Activated naive CD4-positive, alpha-beta T cell treated with anti-CD3 and anti-CD28 coated beads, Interleukin-2, amount 50 U/mL, for 72 hours (primary cell): Measurements from ENCODE around the gene CYGB. TPM values are rescaled to one million over a fixed set of nuclear protein-coding genes. Genes with fewer than 3 reads are reported as not detected.
A peak's percentile ranks its signal among the peaks of the same experiment; 100 is the strongest.
"Not testable (repeated sequence)": the region's sequence is repeated elsewhere in the genome, so short reads cannot be mapped to it uniquely, and the experiment has no call there.

Experiments used
- ATAC-seq, 2 donors: fragments of 150-1000 bp; cut with Tn5 transposase; 2 replicates each; pipeline ENCODE4 v1.10.0; 2021; ENCODE audit warnings: mild to moderate bottlenecking in 2 of 2, moderate library complexity in 2 of 2
- DNase-seq, 2 donors: peaks; one replicate each; pipeline ENCODE4 v3.0.0; 2021 to 2022; ENCODE audit warnings: low spot score in 2 of 2
- H3K27ac Mint-ChIP-seq, 2 donors: one replicate each; pipeline ENCODE4 v1.8.0; 2022; ENCODE audit warnings: mild to moderate bottlenecking in 2 of 2, mixed read lengths in 2 of 2
- H3K36me3 Mint-ChIP-seq, 2 donors: one replicate each; pipeline ENCODE4 v1.8.0; 2022; ENCODE audit warnings: mixed read lengths in 2 of 2
- H3K9me3 Mint-ChIP-seq, 2 donors: one replicate each; pipeline ENCODE4 v1.8.0; 2022; ENCODE audit warnings: mixed read lengths in 2 of 2
- total RNA-seq, 2 donors: library from RNA; stranded (reverse); gene quantifications; one replicate each; pipeline ENCODE4 v1.2.3, GENCODE V29; 2022

The CYGB gene
- total RNA-seq, 2 donors from 2014 or later, result not detected

DNA sequence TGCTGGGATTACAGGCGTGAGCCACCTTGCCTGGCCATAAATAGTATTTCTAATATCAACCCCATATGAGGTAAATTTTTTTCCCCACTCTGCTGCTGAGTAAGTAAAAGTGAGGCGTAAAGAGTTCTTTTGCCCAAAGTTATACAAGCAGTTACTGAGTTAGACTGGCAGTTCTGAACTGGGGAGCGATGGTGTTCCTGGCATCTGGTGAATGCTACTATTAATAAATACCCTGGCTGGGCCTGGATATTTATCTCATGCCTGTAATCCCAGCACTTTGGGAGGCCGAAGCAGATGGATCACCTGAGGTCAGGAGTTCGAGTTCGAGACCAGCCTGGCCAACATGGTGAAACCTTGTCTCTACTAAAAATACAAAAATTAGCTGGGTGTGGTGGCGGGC lies 22.0 kb upstream of the CYGB start:
- Mint-ChIP-seq H3K27ac (peak overlapping the region; percentile 85 to 99), H3K36me3 (peaks cover 42 to 64% of the 10 kb centered on the region in 2 donors)
- not testable (repeated sequence) for H3K9me3 Mint-ChIP-seq, ATAC-seq, DNase-seq

DNA sequence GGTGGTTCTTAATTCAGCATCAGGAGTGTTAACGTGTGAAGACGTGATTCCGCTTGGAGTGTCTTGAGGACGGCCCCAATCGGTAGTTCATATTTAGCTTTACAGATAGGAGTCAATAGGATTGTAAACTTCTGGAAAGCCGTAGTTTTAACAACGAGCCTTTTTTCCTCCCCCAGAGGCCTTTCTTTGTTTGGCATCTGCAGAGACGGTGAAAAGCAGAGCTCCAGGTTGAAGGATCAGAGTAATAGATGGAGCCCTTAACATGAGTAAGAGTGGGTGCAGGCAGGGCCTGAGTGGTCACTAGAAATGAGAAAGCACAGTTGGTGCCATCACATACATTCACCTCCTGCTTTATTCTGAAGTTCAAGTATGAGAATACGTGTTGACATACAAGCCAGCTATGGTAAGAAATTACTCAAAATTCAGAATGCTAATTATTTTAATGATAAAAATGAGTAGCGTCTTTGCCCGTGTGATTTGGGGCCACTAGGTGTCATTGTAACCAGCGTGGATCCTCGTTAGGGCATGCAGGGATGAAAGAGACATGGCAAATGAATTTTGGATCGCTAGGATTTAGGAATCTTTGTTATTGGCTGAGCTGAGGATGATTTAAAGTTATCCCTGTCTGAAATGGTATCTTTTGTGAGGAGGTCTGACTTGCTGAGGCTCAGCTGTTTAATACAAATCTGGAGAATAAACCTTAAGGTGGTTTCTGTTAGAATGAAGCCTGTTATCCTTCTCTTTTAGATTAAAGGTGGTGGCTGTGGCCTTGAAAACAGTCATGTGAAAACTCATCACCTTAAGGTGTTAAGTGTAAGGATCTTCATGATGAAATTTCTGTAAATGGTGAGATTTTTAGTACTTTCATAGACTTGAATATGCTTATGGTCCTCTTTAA lies 20.9 kb upstream of the CYGB start:
- peak in 1 of 2 donors; percentile 37 for DNase-seq
- H3K36me3 Mint-ChIP-seq, result peaks cover 42 to 61% of the 10 kb centered on the region in 2 donors

GRCh38 chr17:76557368-76558197 lies 20.1 kb upstream of the CYGB start:
- H3K27ac Mint-ChIP-seq, result peak overlapping the region; percentile 99
- DNase-seq (peak; percentile 94 to 95), ATAC-seq (peak; percentile 94 to 95)
- H3K36me3 Mint-ChIP-seq, result peaks cover 37 to 54% of the 10 kb centered on the region in 2 donors
- H3K9me3 Mint-ChIP-seq, result no peaks in the 10 kb centered on the region

More for the DNA sequence above, 20.9 kb upstream of the CYGB start:
- ATAC-seq, result peak; percentile 28 to 50
- Mint-ChIP-seq H3K27ac (peak overlapping the region; percentile 99), H3K9me3 (no peaks in the 10 kb centered on the region)

GRCh38 chr17:76556765-76557367 lies 19.4 kb upstream of the CYGB start:
- DNase-seq (peak in 1 of 2 donors; percentile 34), ATAC-seq (peak; percentile 17 to 35)
- Mint-ChIP-seq H3K27ac (peak overlapping the region; percentile 99), H3K9me3 (no peaks in the 10 kb centered on the region), H3K36me3 (peaks cover 35 to 52% of the 10 kb centered on the region in 2 donors)

DNA sequence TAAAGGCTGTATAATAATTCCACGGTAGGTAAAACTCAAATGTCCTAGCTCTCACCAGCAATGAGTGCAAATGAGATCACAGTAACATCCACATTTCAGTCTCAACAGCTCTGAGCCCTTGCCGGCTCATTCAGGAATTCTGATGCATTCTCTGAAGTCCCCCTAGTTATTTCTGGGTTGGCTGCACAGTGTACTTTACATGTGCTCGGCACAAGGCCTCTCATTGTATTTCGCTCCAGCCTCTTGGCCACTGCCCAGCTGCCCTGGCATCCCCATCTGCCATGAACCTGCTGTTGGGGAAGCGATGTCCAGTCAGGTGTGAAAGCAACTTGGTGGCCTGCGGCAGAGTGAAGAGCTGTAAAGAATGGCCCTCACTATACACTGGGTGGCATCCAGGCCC lies 16.6 kb upstream of the CYGB start:
- Mint-ChIP-seq H3K36me3 (peaks cover 25% of the 10 kb centered on the region in 2 donors), H3K9me3 (no peaks in the 10 kb centered on the region), H3K27ac (peak overlapping the region in 1 of 2 donors; percentile 16)
- no peak for DNase-seq
- ATAC-seq, result no peak

GRCh38 chr17:76553178-76553908 lies 15.8 kb upstream of the CYGB start:
- Mint-ChIP-seq H3K27ac (no peak overlapping the region), H3K9me3 (no peaks in the 10 kb centered on the region), H3K36me3 (peaks cover 17 to 18% of the 10 kb centered on the region in 2 donors)
- DNase-seq (no peak), ATAC-seq (no peak)

DNA sequence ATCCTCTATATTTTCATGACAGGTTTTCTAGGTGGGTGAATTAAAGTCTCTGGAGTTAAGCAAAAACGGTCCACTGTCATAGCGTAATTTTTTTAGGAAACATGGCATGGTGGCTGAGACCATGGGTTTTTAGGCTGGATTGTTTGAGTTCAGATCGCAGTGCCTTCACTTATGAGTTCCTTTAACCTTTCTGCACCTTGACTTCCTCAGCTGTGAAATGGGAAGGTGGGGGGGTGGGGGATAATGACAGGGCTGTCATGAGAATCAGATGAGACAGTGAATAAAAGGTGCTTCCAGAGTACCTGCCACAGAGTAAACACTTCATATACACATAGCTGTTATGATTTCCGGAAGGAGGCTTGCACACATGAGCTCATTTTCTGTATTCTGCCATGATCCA lies 14.2 kb upstream of the CYGB start:
- H3K36me3 Mint-ChIP-seq, result peaks cover under 1 to 2% of the 10 kb centered on the region in 2 donors
- DNase-seq (no peak), ATAC-seq (no peak)
- no peaks in the 10 kb centered on the region for H3K9me3 Mint-ChIP-seq
- H3K27ac Mint-ChIP-seq, result no peak overlapping the region

GRCh38 chr17:76550712-76551615 lies 13.5 kb upstream of the CYGB start:
- no peaks in the 10 kb centered on the region for H3K36me3 Mint-ChIP-seq

DNA sequence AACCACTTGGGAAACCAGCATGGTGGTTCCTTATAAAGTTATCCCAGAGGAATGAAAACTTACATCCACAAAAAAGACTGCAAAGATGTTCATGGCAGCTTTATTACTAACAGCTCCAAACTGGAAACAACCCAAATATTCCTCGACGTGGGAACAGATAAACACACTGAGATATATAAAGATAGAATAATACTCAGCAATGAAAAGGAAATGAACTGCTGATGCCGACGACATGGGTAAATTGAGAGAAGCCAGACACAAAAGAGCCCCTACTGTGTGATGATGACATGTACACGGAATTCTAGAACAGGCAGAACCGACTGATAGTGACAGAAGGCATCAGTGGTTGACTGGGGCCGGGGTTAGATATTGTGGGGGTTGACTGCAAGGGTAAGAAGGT lies 12.0 kb upstream of the CYGB start:
- no peak for DNase-seq
- no peaks in the 10 kb centered on the region for H3K9me3 Mint-ChIP-seq
- no peaks in the 10 kb centered on the region for H3K36me3 Mint-ChIP-seq
- H3K27ac Mint-ChIP-seq, result no peak overlapping the region
- ATAC-seq, result no peak

More at GRCh38 chr17:76550712-76551615, 13.5 kb upstream of the CYGB start:
- no peaks in the 10 kb centered on the region for H3K9me3 Mint-ChIP-seq
- ATAC-seq, result peak in 1 of 2 donors; percentile 59
- peak overlapping the region; percentile 10 to 72 for H3K27ac Mint-ChIP-seq
- no peak for DNase-seq

GRCh38 chr17:76549215-76549518 lies 11.7 kb upstream of the CYGB start:
- no peak overlapping the region for H3K27ac Mint-ChIP-seq
- no peaks in the 10 kb centered on the region for H3K9me3 Mint-ChIP-seq
- H3K36me3 Mint-ChIP-seq, result no peaks in the 10 kb centered on the region
- ATAC-seq (no peak), DNase-seq (no peak)

DNA sequence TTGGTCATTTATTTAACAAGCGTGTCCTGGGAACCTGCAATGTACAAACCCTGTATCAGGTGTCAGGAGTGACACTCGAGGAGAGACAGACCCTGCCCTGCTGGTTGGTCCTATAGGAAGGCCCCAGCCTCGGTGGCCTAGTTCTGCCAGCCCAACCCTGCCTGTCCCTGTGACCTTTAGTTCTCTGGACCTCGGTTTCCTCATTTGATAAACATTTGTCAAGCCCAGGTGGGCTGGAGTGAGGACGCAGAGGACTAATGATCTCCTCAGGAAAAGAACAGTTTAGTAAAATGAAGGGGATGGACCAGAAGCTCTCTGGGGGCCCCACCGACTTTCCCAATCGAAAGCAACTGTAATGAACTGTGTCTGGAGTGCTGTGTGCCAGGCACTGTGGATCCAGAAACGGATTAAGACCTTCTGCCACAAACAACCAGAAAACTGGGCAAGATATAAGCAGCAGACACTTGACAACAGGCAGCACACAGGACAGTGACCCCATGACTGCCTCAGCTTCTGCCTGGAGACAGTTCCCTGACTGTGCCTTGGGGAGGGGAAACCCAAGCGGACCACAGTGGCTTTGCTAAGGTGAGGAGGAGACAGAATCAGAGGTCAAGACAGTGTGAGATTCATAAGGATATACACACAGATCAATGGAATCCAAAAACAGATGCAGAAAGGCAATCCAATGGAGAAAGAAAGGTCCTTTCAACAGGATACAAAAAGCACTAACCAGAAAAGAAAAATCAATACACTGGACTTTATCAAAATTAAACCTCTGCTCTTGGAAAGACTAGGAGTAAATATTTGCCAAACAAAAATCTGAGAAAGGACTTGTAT lies 11.1 kb upstream of the CYGB start:
- H3K9me3 Mint-ChIP-seq, result no peaks in the 10 kb centered on the region
- DNase-seq (no peak), ATAC-seq (no peak)
- no peak overlapping the region for H3K27ac Mint-ChIP-seq
- H3K36me3 Mint-ChIP-seq, result no peaks in the 10 kb centered on the region

DNA sequence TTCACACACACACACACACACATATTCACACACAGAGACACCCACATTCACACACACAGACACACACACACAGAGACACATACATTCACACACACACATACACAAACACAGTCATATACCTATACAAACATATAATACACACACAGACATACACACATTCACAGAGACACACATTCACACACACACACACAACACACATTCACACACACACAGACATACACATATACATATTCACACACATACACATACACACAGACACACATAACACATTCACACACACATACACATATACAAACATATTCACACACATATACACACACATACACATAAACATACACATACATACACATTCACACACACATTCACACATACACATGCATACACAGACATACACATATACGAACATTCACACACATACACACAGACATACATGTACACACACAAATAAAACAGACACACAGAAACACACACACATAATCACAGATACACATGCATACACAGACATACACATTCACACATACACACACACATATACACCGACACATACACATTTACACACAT lies 10.2 kb upstream of the CYGB start:
- H3K27ac Mint-ChIP-seq, result no peak overlapping the region
- H3K36me3 Mint-ChIP-seq, result no peaks in the 10 kb centered on the region
- ATAC-seq (no peak), DNase-seq (no peak)
- H3K9me3 Mint-ChIP-seq, result no peaks in the 10 kb centered on the region

- no peaks in the 10 kb centered on the region for H3K9me3 Mint-ChIP-seq
- ATAC-seq, result peak; percentile 75 to 92
- no peaks in the 10 kb centered on the region for H3K36me3 Mint-ChIP-seq
- H3K27ac Mint-ChIP-seq, result no peak overlapping the region
- DNase-seq, result peak in 1 of 2 donors; percentile 64
Observed at GRCh38 chr17:76547183-76547641, 9.7 kb upstream of the CYGB start.

- ATAC-seq (peak in 1 of 2 donors; percentile 14), DNase-seq (no peak)
- H3K36me3 Mint-ChIP-seq, result no peaks in the 10 kb centered on the region
- no peaks in the 10 kb centered on the region for H3K9me3 Mint-ChIP-seq
- no peak overlapping the region for H3K27ac Mint-ChIP-seq
Observed at GRCh38 chr17:76546556-76547182, 9.2 kb upstream of the CYGB start.
